GM19324 (cell line): Measurements from ENCODE around the gene MEGF11.
"Not testable (repeated sequence)": the region's sequence is repeated elsewhere in the genome, so short reads cannot be mapped to it uniquely, and the experiment has no call there.

Experiments used
- ATAC-seq: cut with Tn5 transposase; IDR thresholded peaks from one replicate; pipeline ENCODE4 v1.9.1; 2021; ENCODE audit warnings: mild to moderate bottlenecking, moderate library complexity; ENCODE audit not compliant: unreplicated experiment, low FRiP score

Gene MEGF11

DNA sequence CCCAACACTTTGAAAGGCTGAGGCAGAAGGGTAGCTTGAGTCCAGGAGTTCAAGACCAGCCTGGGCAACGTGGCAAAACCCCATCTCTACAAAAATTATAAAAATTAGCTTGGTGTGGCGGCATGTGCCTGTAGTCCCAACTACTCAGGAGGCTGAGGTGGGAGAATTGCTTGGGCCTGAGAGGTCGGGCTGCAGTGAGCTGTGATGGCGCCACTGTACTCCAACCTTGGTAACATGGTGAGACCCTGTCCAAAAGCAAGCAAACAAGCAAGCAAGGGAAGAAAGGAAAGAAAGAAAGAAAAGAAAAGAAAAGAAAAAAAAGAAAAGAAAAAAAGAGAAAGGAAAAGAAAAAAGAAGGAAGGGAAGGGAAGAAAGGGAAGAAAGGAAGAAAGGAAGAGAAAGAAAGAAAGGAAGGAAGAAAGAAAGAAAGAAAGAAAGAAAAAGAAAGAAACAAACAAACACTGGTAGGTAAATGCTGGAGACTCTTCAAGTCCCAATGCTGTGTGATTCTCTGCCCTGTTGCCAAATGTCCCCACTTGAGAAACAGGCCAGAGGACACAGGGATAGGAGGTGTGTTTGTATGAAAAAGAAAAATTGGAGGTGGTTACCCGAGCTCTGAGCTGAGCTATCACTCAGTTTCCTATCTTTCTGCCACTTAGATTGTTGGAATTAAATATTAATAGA, 263.1 kb downstream of the MEGF11 start:
- no peak for ATAC-seq

GRCh38 chr15:65987100-65987499, 266.4 kb downstream of the MEGF11 start:
- no peak for ATAC-seq

DNA sequence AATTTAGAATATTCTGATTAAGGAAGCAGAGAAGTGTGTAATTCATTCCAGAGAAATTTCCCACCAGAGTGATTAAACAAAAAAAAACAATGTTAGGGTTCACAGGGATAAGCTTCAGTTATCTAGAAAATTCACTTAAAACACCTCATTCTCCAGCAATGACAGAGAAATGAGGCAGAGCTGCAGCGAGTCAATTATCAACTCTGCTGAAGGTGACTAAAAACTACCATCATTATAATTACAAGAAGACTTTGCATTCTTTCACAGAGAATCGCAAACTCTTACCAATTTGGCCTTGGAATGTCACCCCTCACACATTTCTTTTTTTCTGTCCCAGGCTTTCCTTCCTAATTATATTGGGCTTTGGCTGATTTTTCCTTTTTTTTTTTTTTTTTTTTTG, 267.1 kb downstream of the MEGF11 start:
- ATAC-seq, result no peak

GRCh38 chr15:65985387-65985786, 268.2 kb downstream of the MEGF11 start:
- no peak for ATAC-seq

DNA sequence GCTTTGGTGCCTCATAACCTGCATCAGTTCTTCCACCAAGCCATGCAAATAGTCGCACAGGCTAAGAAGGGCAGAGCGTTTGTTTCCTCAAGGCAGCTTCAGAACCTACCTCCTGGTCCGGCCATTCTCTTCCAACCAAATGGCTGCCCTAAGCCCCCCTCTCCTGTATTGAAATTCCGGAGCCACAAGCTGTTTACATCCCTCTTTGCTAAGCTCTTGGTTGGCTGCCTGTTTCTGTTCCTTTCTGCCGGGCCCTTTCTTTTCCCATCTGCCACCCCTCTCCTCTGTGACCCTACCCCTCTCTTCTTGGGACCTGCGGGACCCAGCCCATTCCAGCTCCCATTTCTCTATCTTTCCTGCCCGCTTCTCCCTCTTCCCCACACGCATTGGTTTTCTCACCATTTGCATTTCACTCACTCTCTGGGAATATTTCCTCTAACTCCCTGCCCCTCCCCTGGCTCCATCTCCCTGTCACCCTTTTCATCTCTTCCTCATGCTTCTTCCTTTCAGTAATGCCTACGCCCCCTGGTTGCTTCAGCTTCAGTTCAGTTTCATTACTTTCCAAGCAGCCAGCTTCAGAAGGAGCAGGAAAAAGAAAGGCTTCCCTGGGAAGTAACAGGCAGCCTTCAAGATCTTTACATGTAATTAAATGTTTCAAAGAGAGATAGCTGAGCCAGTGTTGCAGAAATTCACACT, 270.8 kb downstream of the MEGF11 start:
- ATAC-seq, result no peak

DNA sequence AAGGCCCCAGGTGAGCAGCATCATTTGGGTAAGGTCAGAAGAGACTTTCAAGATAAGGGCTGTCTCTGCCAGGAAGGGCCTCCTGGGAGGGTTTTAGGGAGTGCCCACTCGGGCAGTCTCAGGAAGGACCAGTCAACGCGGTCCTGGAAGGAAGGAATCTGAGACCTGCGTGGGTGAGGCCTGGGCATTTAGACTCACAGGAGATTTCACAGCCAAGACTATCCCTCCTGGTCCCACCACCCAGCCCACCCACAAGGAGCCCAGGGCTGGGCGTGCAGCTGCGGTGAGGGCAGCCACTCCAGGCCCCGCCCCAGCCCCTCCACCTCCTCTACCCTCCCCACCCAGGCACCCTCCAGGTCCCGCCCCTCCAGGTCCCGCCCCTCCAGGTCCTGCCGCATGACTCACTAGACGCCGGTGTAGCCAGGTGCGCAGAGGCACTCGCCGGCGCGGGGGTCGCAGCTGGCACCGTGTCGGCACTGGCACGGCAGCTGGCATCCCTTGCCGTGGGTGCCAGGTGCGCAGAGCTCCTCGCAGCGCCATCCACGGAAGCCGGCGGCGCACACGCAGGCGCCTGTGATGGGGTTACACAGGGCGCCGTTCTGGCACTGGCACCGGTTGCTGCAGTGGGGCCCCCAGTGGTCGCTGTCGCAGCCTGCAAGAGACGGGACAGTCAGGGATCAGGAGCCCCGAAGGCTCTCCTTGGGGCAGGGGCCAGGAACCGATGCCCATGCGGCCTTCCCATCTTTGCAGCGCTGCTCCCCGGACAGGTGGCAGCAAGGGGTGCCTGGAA, 271.5 kb downstream of the MEGF11 start:
- ATAC-seq, result peak; percentile 49

DNA sequence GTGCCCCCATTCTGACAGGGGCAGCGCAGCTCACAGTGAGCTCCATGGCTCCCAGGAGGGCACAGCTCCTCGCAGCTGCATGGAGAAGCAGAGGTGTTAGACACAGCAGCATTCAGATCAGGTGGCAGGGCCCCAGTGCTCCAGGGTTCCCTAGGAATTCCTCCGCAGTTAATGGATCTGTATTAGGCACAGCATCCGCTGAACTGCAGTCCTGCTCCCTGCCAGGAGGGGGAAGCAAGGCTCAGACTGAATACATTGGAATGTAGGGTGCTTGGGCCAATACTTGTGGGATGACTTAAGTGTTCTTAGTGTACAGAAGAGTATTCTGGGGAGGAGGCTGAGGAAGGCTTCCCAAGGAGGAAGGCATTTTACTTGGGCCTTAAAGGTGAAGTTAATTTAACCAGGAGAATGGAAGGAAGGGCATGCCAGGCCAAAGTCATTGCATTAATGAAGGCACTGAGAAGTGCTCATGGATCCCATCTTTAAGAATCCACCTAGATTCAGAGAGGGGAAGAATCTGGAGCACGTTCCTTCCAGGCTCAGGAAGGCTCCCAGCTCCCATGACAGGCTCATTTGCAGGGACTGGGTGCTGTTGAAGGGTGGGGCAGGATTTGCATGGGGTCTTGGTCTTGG, 272.6 kb downstream of the MEGF11 start:
- ATAC-seq, result no peak

DNA sequence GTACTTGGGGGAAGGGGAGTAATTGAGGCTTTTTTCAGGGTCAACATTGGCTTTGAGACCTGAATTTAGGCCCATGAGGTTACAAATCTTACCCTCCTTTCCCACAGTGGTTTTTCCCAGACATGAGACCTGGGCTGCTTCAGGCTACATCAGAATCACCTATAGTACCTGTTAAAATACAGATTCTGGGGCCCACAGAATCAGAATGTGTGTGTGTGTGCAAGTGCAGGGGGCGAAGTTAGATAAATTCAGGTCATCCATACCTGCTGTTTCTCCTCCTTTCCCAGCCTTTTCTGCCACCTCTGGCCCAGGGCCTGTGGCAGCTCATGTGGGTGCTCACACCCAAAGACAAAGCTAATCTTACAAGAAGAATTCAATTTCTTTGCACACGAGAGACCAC, 273.7 kb downstream of the MEGF11 start:
- no peak for ATAC-seq

GRCh38 chr15:65979316-65979715, 274.2 kb downstream of the MEGF11 start:
- ATAC-seq, result no peak

GRCh38 chr15:65978110-65978509, 275.4 kb downstream of the MEGF11 start:
- no peak for ATAC-seq

GRCh38 chr15:65976196-65976595, 277.4 kb downstream of the MEGF11 start:
- not testable (repeated sequence) for ATAC-seq

- no peak for ATAC-seq
These were observed 281.9 kb downstream of the MEGF11 start for GRCh38 chr15:65971741-65971995.

- no peak for ATAC-seq
These were observed 282.4 kb downstream of the MEGF11 start for GRCh38 chr15:65970937-65971740.

DNA sequence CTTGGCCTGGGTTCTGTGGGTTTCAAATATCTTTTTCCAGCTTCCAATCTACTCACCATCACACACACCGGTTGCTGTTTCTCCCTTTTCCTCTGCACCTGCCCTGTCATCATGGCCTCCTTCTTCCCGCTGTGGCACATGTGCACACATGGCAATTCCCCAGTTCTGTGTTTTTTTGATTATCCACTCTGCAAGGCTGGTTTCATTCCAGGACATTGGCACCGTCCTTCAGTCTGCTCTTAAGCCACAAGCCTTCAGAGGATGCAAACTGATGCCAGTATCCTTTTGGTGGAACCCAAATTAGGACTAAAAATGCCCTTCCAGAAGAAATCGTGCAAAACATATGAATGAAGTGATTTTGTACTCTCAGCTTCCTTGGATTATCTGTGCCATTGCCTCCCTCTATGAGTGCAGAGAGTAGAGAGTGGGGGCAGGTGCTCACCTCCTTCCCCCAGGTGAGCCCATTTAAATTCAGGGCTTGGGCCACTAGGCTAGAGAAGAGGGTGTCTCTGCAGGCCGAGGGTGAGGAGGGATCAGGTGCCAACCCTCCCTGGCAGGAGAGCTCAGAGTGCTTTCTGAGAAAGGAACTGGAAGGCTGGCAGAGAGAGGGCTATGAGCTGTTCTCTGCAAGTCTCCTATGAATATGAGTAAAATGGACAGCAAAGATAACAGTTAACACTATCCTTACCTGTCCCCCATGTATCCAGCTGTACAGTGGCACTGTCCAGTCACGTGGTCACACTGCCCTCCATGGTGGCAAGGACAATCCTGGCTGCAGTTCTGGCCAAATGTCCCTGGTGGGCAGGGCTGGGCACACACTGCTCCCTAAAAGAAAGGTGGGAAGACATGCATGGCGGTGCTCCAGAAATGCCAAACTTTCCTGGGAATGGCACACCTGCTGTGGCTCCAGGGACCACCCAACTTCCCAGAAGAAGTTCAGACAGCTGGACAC, 283.4 kb downstream of the MEGF11 start:
- no peak for ATAC-seq

GRCh38 chr15:65968511-65968910, 285.0 kb downstream of the MEGF11 start:
- ATAC-seq, result no peak

DNA sequence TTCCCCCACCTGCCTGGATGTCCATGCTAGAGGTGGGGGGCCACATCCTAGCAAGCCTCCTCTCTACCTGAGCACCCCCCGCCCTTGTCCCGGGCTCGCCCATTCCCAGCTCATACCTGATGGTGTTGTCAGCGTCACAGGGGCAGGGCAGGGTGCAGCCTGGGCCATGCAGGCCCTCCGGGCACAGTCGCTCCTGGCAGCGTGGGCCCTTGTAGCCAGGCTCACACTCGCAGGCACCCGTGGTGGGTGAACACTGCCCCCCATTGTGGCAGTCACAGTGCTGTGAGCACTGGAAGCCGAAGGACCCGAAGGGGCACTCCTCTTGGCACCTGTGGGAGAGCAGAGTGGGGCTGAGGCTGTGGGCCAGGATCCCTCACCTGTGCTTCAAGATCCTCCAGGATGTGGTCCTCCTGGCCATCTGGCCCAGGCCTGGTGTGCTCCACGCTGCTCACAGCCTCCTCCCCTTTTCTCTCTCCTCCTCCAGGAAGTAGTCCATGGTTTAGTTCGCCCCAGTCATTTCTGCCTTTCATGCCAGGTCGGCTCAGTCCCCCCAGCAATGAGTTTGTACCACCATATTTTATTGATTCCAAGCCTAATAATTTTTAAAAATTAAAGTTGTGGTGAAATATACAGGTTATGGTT, 288.6 kb downstream of the MEGF11 start:
- ATAC-seq, result no peak

DNA sequence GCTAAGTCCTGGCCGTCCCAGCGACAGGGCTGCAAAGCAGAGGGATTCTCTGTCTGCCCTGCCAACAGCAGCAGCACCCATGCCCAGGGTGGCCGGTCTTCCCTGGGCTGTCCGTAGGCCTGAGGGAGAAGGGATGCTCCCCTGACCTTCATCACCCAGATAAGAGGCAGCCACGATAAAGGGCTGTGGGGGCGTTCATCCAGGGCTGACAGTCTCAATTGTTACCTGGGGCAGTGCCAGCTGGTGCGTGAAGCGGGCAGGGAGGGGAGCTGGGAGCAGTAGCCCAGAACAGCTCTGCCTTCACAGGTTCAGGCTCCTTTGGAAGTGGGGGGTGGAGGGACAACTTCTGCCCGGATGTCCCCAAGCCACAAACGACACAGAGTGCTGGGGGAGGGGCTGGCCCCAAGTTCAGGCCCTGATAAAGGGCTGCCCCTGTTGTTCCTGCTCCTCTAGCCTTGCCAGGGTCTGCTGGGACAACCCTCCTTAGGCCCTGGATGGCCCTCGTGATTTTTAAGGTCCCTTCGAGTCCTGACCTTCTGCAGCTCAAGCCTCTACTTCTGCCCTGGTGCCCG, 289.6 kb downstream of the MEGF11 start:
- ATAC-seq, result no peak

GRCh38 chr15:65963358-65963757, 290.2 kb downstream of the MEGF11 start:
- no peak for ATAC-seq

DNA sequence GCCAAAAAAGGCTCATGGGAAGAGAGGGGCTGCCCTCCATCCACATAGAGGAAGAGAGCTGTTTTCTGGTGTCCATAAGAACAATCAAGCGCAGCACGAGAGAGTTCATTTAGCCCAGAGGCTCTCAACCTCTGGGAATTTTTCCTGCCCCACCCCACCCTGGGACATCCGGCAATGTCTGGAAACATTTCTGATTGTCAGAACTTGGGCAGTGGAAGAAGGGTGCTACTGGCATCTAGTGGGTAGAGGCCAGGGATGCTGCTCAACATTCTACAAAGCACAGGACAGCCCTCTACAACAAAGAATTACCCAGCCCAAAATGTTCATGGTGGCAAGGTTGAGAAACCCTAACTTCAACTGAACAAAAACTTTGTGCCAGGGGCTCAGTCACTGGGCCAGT, 291.4 kb downstream of the MEGF11 start:
- ATAC-seq, result no peak
